Urothelium cell line (cell line): ENCODE data around the gene KCNMB2.

Experiments used
- DNase-seq: peaks from one replicate; pipeline ENCODE4 v3.0.0; 2011; ENCODE audit warnings: low spot score, mixed read lengths
- FAIRE-seq: peaks from 2 replicates; lab custom pipeline; 2011; peaks lifted over from hg19 to GRCh38; lab: Jason Lieb, UNC

The KCNMB2 gene

GRCh38 chr3:178567611-178568010 lies 31.4 kb downstream of the KCNMB2 start:
- DNase-seq (no peak), FAIRE-seq (no peak)

GRCh38 chr3:178568155-178568731 lies 32.0 kb downstream of the KCNMB2 start:
- DNase-seq (no peak), FAIRE-seq (no peak)

DNA sequence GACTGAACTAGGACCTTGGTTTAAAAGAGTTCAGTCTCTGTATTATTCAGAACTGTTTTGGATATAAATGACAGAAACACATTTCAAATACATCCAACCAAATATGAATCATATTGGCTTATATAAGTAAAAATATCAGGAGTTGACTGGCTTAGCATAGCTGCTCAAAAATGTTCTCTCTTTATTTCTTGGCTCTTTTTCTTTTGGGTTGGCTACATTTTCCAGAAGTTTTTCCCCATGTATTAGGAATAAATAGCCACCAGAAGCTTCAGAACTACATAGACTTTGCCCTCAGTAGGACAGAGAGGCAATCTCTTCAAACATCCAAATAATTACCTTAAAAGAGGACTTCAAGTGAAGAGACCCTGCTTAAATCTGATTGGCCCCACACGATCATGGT lies 32.7 kb downstream of the KCNMB2 start:
- DNase-seq (no peak), FAIRE-seq (no peak)

- DNase-seq (no peak), FAIRE-seq (no peak)
Measured at GRCh38 chr3:178569826-178570225, 33.6 kb downstream of the KCNMB2 start.

GRCh38 chr3:178583963-178584575 lies 47.8 kb downstream of the KCNMB2 start:
- no peak for FAIRE-seq
- DNase-seq = no peak

- DNase-seq (no peak), FAIRE-seq (no peak)
Measured at GRCh38 chr3:178584722-178585380, 48.6 kb downstream of the KCNMB2 start.

DNA sequence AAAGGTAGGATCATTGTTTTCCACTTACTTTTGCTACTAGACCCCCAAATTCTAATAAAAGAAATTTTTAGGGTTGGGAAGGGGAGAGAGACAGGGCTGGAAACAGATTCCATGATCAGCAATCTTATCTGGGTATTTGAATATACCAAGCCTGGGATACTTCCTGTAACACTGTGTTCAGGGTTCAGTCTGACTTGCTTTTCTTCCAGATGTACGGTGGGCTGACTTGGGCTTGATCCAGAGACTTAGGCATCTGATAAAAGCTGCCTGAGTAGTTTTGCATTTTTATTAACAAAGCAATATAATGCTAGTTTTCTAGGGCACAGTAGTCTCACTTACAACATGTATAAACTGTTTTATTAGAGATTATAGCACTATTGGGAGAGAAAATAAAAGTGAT lies 49.2 kb downstream of the KCNMB2 start:
- FAIRE-seq = no peak
- DNase-seq = no peak

DNA sequence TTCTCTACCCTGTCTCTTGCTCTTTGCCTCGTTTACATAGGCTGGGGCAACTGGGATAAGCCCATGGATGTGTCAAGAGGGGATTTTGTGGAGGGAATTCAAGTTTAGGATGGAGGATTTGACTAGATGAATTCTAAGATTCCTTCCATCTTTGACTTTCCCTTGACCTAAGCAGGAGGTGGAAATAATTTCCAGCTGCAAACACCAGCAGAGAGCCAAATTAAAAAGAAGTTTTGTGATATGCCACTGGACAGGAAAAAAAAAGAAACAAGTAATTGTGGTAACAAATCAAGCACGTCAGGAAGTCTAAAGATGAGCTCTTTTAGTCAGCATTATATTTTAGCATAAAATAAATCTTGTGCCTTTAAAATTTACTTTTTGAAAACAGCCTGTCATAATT lies 49.8 kb downstream of the KCNMB2 start:
- DNase-seq (no peak), FAIRE-seq (no peak)

- DNase-seq (no peak), FAIRE-seq (no peak)
Measured at GRCh38 chr3:178588628-178589027, 52.4 kb downstream of the KCNMB2 start.

- FAIRE-seq = no peak
- no peak for DNase-seq
Measured at GRCh38 chr3:178593786-178594185, 57.5 kb downstream of the KCNMB2 start.

GRCh38 chr3:178597371-178597770 lies 61.1 kb downstream of the KCNMB2 start:
- FAIRE-seq (no peak), DNase-seq (no peak)

DNA sequence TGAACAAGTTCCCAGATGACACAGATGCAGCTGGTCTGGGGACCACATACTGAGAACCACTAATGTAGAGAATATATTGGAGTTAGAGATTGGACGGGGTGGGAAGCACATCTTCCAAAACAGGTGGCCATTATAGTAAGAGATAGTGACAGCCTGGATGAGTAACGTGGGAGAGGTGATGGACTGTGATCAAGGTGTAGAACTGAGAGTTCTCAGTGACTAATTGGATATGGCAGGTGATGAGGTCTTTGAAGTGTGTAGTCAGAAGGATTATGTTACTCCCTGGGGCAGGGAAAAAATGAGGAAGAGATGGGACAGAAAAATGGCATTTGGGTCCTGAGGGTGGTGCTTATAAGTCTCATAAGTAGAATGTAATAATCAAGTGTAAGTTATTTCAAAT lies 66.6 kb downstream of the KCNMB2 start:
- no peak for DNase-seq
- FAIRE-seq = peak; percentile 27

GRCh38 chr3:178603735-178604134 lies 67.5 kb downstream of the KCNMB2 start:
- no peak for DNase-seq
- FAIRE-seq = no peak

DNA sequence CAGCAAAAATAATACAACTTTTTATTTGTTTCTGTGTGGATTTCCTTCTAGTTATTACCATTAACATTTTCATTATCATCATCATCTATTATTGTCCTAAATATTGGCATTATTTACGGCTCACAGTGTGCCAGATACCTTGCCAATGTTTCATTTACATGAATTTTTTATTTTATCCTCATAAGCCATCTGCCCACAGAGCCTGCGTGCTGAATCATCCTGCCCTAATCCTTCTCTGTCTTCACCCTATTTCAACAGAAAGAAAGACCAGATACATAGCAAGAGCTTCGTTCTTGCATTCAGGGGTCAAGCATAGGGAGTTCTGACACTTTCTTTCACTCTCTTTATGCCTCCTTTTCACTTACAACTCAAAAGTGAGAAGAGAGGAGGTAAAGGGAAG lies 82.0 kb downstream of the KCNMB2 start:
- peak; percentile 6 for DNase-seq

GRCh38 chr3:178618896-178619295 lies 82.7 kb downstream of the KCNMB2 start:
- no peak for DNase-seq
- FAIRE-seq = no peak

More for the DNA sequence above, 82.0 kb downstream of the KCNMB2 start:
- FAIRE-seq = no peak

- DNase-seq (no peak), FAIRE-seq (no peak)
Measured at GRCh38 chr3:178623666-178624255, 87.5 kb downstream of the KCNMB2 start.

DNA sequence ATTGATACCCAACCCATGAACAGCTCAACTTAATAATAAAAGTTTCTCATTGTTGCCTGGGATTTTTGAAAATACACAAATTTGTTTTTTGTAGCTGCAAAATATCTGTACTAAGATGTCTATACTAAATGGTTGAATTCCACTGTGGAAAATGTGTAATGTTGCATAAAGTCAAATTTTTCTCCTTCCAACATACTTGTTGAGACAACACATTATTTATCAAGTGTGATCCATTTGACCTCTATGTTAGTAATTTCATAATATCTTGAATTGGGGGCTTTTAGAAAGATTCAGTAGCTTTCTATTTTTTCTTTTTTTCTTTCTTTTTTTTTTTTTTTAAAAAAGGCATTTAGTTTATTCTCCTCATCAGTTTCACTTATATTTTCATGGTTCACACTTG lies 88.0 kb downstream of the KCNMB2 start:
- FAIRE-seq = no peak

DNA sequence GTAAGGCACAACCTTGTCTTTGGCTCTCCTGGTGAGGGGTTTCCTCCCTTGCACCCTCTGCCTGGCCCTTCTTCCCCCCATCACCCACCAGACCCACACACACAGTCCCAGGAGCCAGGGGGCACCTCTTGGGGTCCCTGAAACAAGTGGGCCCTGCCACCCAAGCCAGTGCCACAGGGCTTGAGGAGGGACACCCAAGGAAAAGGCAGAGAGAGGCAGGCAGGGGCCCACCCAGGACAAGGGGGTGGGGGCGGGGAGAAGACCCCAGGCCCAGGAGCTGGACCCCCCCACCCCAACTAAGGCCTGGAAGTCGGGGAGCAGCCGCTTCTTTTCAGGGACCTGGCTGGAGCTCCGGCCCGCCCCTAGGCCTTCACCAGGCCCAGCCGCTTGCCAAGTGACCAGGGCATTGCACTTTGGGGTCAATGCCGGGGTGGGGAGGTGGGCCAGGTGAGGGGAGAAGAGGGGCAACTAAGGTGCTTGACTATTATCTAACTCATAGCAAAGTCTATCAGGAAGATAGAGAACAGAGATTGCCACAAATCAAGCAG lies 88.9 kb downstream of the KCNMB2 start:
- FAIRE-seq (no peak), DNase-seq (no peak)

More for the DNA sequence above, 88.0 kb downstream of the KCNMB2 start:
- DNase-seq = no peak

GRCh38 chr3:178628037-178628436 lies 91.8 kb downstream of the KCNMB2 start:
- no peak for DNase-seq
- FAIRE-seq = no peak

- FAIRE-seq = no peak
- DNase-seq = no peak
Measured at GRCh38 chr3:178629430-178630178, 93.4 kb downstream of the KCNMB2 start.

- no peak for FAIRE-seq
- DNase-seq = no peak
Measured at GRCh38 chr3:178631950-178632349, 95.7 kb downstream of the KCNMB2 start.
